Measurements from ENCODE around the gene CWF19L1.

The CWF19L1 gene

GRCh38 chr10:100245484-100246220, 21.8 kb downstream of the CWF19L1 start:
- ATAC-seq, result no peak
- TF ChIP-seq ZNF8 (CRISPR knock-in tag; IDR thresholded peaks at IDR 0.05), result no peak
- TF ChIP-seq ZNF565 (CRISPR knock-in tag; conservative IDR thresholded peaks at IDR 0.05; ENCODE audit: low read depth), result no peak
- TF ChIP-seq ZC3H10 (CRISPR knock-in tag; IDR thresholded peaks at IDR 0.05), result no peak
- no peak for TF ChIP-seq ISL1 (CRISPR knock-in tag; IDR thresholded peaks at IDR 0.05)
- no peak for TF ChIP-seq PPARA (CRISPR knock-in tag; IDR thresholded peaks at IDR 0.05; ENCODE audit: borderline replicate concordance)
- TF ChIP-seq, protein P1, sequence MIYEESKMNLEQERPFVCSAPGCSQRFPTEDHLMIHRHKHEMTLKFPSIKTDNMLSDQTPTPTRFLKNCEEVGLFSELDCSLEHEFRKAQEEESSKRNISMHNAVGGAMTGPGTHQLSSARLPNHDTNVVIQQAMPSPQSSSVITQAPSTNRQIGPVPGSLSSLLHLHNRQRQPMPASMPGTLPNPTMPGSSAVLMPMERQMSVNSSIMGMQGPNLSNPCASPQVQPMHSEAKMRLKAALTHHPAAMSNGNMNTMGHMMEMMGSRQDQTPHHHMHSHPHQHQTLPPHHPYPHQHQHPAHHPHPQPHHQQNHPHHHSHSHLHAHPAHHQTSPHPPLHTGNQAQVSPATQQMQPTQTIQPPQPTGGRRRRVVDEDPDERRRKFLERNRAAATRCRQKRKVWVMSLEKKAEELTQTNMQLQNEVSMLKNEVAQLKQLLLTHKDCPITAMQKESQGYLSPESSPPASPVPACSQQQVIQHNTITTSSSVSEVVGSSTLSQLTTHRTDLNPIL (CRISPR knock-in tag; IDR thresholded peaks at IDR 0.05; ENCODE audit: low read depth), result no peak
- no peak for TF ChIP-seq POU6F1 (CRISPR knock-in tag; IDR thresholded peaks at IDR 0.05; ENCODE audit: borderline replicate concordance, low read depth)
- TF ChIP-seq RARB (CRISPR knock-in tag; IDR thresholded peaks at IDR 0.05), result no peak
- TF ChIP-seq BACH2 (CRISPR knock-in tag; IDR thresholded peaks at IDR 0.05; ENCODE audit: borderline replicate concordance), result no peak
- TF ChIP-seq ZFP30 (CRISPR knock-in tag; IDR thresholded peaks at IDR 0.05), result no peak
- no peak for TF ChIP-seq TOX (CRISPR knock-in tag; IDR thresholded peaks at IDR 0.05; ENCODE audit: borderline replicate concordance)
- no peak for TF ChIP-seq ZFP3 (CRISPR knock-in tag; IDR thresholded peaks at IDR 0.05)

DNA sequence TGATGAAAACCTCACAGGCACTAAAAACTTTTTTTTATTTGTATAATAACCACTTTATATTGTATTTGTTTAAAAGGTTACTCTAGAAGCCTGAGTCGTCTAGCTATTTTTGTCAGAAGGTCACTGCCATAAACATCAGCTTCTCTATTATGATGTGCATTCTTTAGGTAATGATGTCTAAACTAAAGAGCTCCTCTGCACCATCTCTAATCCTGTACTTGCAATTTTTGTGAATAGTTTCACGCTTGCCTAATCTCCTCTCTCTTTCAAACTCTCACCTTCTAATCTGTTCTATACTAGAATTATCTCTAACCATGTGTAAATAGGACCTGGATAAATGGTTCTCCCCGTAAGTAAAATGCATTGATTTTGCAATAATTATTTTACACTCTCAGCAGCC, 27.6 kb downstream of the CWF19L1 start:
- TF ChIP-seq CSDC2 (CRISPR knock-in tag; IDR thresholded peaks at IDR 0.05), result no peak
- TF ChIP-seq GLIS3 (CRISPR knock-in tag; IDR thresholded peaks at IDR 0.05), result no peak
- TF ChIP-seq RARB (CRISPR knock-in tag; IDR thresholded peaks at IDR 0.05), result no peak
- no peak for TF ChIP-seq ZNF8 (CRISPR knock-in tag; IDR thresholded peaks at IDR 0.05)
- TF ChIP-seq, protein P2, sequence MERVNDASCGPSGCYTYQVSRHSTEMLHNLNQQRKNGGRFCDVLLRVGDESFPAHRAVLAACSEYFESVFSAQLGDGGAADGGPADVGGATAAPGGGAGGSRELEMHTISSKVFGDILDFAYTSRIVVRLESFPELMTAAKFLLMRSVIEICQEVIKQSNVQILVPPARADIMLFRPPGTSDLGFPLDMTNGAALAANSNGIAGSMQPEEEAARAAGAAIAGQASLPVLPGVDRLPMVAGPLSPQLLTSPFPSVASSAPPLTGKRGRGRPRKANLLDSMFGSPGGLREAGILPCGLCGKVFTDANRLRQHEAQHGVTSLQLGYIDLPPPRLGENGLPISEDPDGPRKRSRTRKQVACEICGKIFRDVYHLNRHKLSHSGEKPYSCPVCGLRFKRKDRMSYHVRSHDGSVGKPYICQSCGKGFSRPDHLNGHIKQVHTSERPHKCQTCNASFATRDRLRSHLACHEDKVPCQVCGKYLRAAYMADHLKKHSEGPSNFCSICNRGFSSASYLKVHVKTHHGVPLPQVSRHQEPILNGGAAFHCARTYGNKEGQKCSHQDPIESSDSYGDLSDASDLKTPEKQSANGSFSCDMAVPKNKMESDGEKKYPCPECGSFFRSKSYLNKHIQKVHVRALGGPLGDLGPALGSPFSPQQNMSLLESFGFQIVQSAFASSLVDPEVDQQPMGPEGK (CRISPR knock-in tag; IDR thresholded peaks at IDR 0.05; ENCODE audit: borderline replicate concordance), result no peak
- no peak for TF ChIP-seq ARNTL (CRISPR knock-in tag; IDR thresholded peaks at IDR 0.05; ENCODE audit: borderline replicate concordance, low read depth)
- no peak for TF ChIP-seq PPARA (CRISPR knock-in tag; IDR thresholded peaks at IDR 0.05; ENCODE audit: borderline replicate concordance)
- TF ChIP-seq ZFP3 (CRISPR knock-in tag; IDR thresholded peaks at IDR 0.05), result no peak
- no peak for TF ChIP-seq ZNF70 (CRISPR knock-in tag; IDR thresholded peaks at IDR 0.05)
- no peak for TF ChIP-seq BACH2 (CRISPR knock-in tag; IDR thresholded peaks at IDR 0.05; ENCODE audit: borderline replicate concordance)
- no peak for TF ChIP-seq POU6F1 (CRISPR knock-in tag; IDR thresholded peaks at IDR 0.05; ENCODE audit: borderline replicate concordance, low read depth)
- no peak for TF ChIP-seq ISL1 (CRISPR knock-in tag; IDR thresholded peaks at IDR 0.05)
- TF ChIP-seq, protein P1 (CRISPR knock-in tag; IDR thresholded peaks at IDR 0.05; ENCODE audit: low read depth), result no peak
- TF ChIP-seq ZC3H10 (CRISPR knock-in tag; IDR thresholded peaks at IDR 0.05), result no peak
- no peak for TF ChIP-seq TOX (CRISPR knock-in tag; IDR thresholded peaks at IDR 0.05; ENCODE audit: borderline replicate concordance)
- TF ChIP-seq TSHZ2 (CRISPR knock-in tag; IDR thresholded peaks at IDR 0.05), result no peak
- no peak for TF ChIP-seq ZFP30 (CRISPR knock-in tag; IDR thresholded peaks at IDR 0.05)
- TF ChIP-seq TCF4 (CRISPR knock-in tag; IDR thresholded peaks at IDR 0.05; ENCODE audit: borderline replicate concordance), result no peak
- TF ChIP-seq SNAI2 (CRISPR knock-in tag; IDR thresholded peaks at IDR 0.05), result no peak
- ATAC-seq, result no peak
